Measurements from ENCODE around the gene GDF11. TPM values are rescaled to one million over a fixed set of nuclear protein-coding genes. Genes with fewer than 3 reads are reported as not detected.

GDF11 gene
- polyA plus RNA-seq, 1 of the 3 experiments (the other 2 are of a cell fraction): 9.4 TPM

- no peaks in the 10 kb centered on the region for H3K9me3 ChIP-seq
- TF ChIP-seq POLR2AphosphoS5 (IDR thresholded peaks at IDR 0.05; ENCODE audit: low read depth, low read length): no peak
- no peaks in the 10 kb centered on the region for H4K20me1 ChIP-seq (ENCODE audit: insufficient read depth)
- CTCF ChIA-PET: interaction anchor here (1.1 to 2.0 kb wide), 6 partner anchors 10 to 62 kb away, joined by 3 to 8 read pairs (median 4); no protein-coding TSS in a partner anchor
- peaks cover 11 to 12% of the 10 kb centered on the region in 2 experiments; a peak in 2 of 4 replicates for H3K4me1 ChIP-seq (ENCODE audit: control insufficient read depth in 1 of 2, insufficient read depth in 2 of 2, low read depth in 1 of 2, low read length in 1 of 2)
- no peak overlapping the region for H2AFZ ChIP-seq (ENCODE audit: low read depth)
- WGBS (ENCODE audit: low lambda C conversion rate): 100% methylated on average over 2 of the region's 2 CpGs
- H3K79me2 ChIP-seq (ENCODE audit: insufficient read depth): no peaks in the 10 kb centered on the region
- peak overlapping the region; percentile 41; the same call in 1 of the 2 replicates for H3K9ac ChIP-seq
- H3K27ac ChIP-seq (ENCODE audit: low read depth in 2 of 2, low read length in 1 of 2): no peak overlapping the region
- POLR2A ChIA-PET: interaction anchor here (0.6 to 1.2 kb wide), 2 partner anchors 9 to 22 kb away, joined by 4 to 6 read pairs; partner anchors contain the start of genes BLOC1S1 and CD63
- no peaks in the 10 kb centered on the region; the same call in 1 of the 2 replicates for H3K27me3 ChIP-seq (ENCODE audit: insufficient read depth)
- no peaks in the 10 kb centered on the region for H3K9me2 ChIP-seq
- H3K36me3 ChIP-seq (replicated peaks in 1 of 2; ENCODE audit: control insufficient read depth in 1 of 2, insufficient read depth in 2 of 2, low read length in 1 of 2): no peaks in the 10 kb centered on the region
- DNase-seq: no peak
- H3K4me2 ChIP-seq: peak overlapping the region; percentile 87
- H3K4me3 ChIP-seq (ENCODE audit: low read depth in 2 of 2, low read length in 1 of 2): peak overlapping the region; percentile 51 to 69
- H3F3A ChIP-seq (replicated peaks; ENCODE audit: insufficient read depth): no peaks in the 10 kb centered on the region
These were observed 36.2 kb upstream of the GDF11 start for GRCh38 chr12:55706568-55707218.

GRCh38 chr12:55707219-55707671 lies 35.7 kb upstream of the GDF11 start:
- CTCF ChIA-PET: interaction anchor here (1.1 to 2.0 kb wide), 5 partner anchors 14 to 63 kb away, joined by 3 to 8 read pairs (median 5); no protein-coding TSS in a partner anchor
- Histone ChIP-seq H2AFZ (ENCODE audit: low read depth) (0 out of 2 replicates have a peak overlapping the region, but pooled peaks have one; percentile 63), H3K79me2 (ENCODE audit: insufficient read depth) (no peaks in the 10 kb centered on the region), H3K36me3 (replicated peaks in 1 of 2; ENCODE audit: control insufficient read depth in 1 of 2, insufficient read depth in 2 of 2, low read length in 1 of 2) (no peaks in the 10 kb centered on the region), H3K27ac (ENCODE audit: low read depth in 2 of 2, low read length in 1 of 2) (no peak overlapping the region), H3K4me3 (ENCODE audit: low read depth in 2 of 2, low read length in 1 of 2) (peak overlapping the region; percentile 51 to 69), H3K4me2 (peak overlapping the region; percentile 87), H3K9me3 (no peaks in the 10 kb centered on the region), H3F3A (replicated peaks; ENCODE audit: insufficient read depth) (no peaks in the 10 kb centered on the region), H3K9me2 (no peaks in the 10 kb centered on the region), H4K20me1 (ENCODE audit: insufficient read depth) (no peaks in the 10 kb centered on the region), H3K4me1 (ENCODE audit: control insufficient read depth in 1 of 2, insufficient read depth in 2 of 2, low read depth in 1 of 2, low read length in 1 of 2) (peaks cover 11 to 12% of the 10 kb centered on the region in 2 experiments; a peak in 2 of 4 replicates), H3K27me3 (ENCODE audit: insufficient read depth) (no peaks in the 10 kb centered on the region; the same call in 1 of the 2 replicates), H3K9ac (peak overlapping the region; percentile 41; the same call in 1 of the 2 replicates)
- POLR2A ChIA-PET: interaction anchor here (0.6 to 1.2 kb wide), 2 partner anchors 9 to 21 kb away, joined by 4 to 6 read pairs; partner anchors contain the start of genes BLOC1S1 and CD63
- TF ChIP-seq USF2 (IDR thresholded peaks at IDR 0.05; ENCODE audit: borderline replicate concordance, low read depth, low read length) (no peak), PBX3 (IDR thresholded peaks at IDR 0.05) (0 out of 2 replicates have a peak, but pooled peaks have one; percentile 3)
- WGBS (ENCODE audit: low lambda C conversion rate): 26% methylated on average over 8 of the region's 22 CpGs
- DNase-seq: no peak

All from SK-N-SH (cell line).